Stomach (tissue), 9 donors: Measurements from ENCODE around the gene PSME3IP1. TPM values are rescaled to one million over a fixed set of nuclear protein-coding genes. Genes with fewer than 3 reads are reported as not detected.

ENCODE experiments used
- DNase-seq, 2 donors: peaks; one replicate each; pipeline versions ENCODE4 v3.0.0 to v3.0.0-alpha.2; 2013 to 2019
- H3K27ac ChIP-seq, 5 donors: fragments of 200-600 bp in 4 of 5; sonication (generic) in 4 of 5; one replicate each; pipeline ENCODE4 v1.5.1; 2013 to 2019; ENCODE audit warnings: mild to moderate bottlenecking in 1 of 5, moderate library complexity in 1 of 5
- H3K27me3 ChIP-seq, 3 donors: fragments of 200-600 bp; sonication (generic); one replicate each; pipeline ENCODE4 v1.5.1; 2017 to 2019; ENCODE audit warnings: mixed run types in 1 of 3
- H3K36me3 ChIP-seq, 4 donors: fragments of 200-600 bp; sonication (generic); 1 replicate in 3 of 4; 2 replicates in 1 of 4; pipeline ENCODE4 v1.5.1; 2016 to 2019
- H3K4me1 ChIP-seq, 4 donors: fragments of 200-600 bp; sonication (generic); one replicate each; pipeline ENCODE4 v1.5.1; 2016 to 2019
- H3K4me3 ChIP-seq, 4 donors: fragments of 200-600 bp; sonication (generic) in 3 of 4; one replicate each; pipeline ENCODE4 v1.5.1; 2016 to 2019; ENCODE audit warnings: mild to moderate bottlenecking in 1 of 4
- H3K9me3 ChIP-seq, 4 donors: fragments of 200-600 bp; sonication (generic); one replicate each; pipeline ENCODE4 v1.5.1; 2016 to 2019
- EP300 ChIP-seq: sonication (generic); formaldehyde crosslinking; IDR thresholded peaks from one replicate; pipeline ENCODE4 v1.6.1; 2017; ENCODE audit warnings: antibody characterized with exemption
- POLR2A ChIP-seq, 4 donors: fragments of 450-650 bp; IDR thresholded peaks; one replicate each; pipeline ENCODE4 v1.6.1; 2016; ENCODE audit warnings: antibody characterized with exemption in 4 of 4, control low read depth in 2 of 4, mild to moderate bottlenecking in 1 of 4, moderate library complexity in 1 of 4
- POLR2AphosphoS5 ChIP-seq, 3 donors: sonication (generic); formaldehyde crosslinking; IDR thresholded peaks; one replicate each; pipeline ENCODE4 v1.6.1; 2016; ENCODE audit warnings: antibody characterized with exemption in 3 of 3
- whole genome bisulfite sequencing, 5 donors: extraction: QIAGEN DNeasy Blood & Tissue Kit in 3 of 5; methylation state at CpG; one replicate each; pipeline versions ENCODE4 v1.1.5 to v1.1.7; 2013 to 2018; 5-methylcytosine and 5-hydroxymethylcytosine counted together
- intact Hi-C: fragments of 100-400 bp; cut with DNase I; formaldehyde crosslinking; loops from one replicate; pipeline ENCODE4 v1.15.1; 2023; ENCODE audit warnings: low total_unique reads
- polyA plus RNA-seq, 3 donors: library from polyadenylated mRNA; stranded (reverse); fragments of 200-250 nt; gene quantifications; one replicate each; pipeline ENCODE4 v1.2.3, GENCODE V29; 2013
- total RNA-seq, 5 donors: library from RNA; depleted of rRNA; stranded (reverse); fragments of >200 nt; gene quantifications; one replicate each; pipeline versions ENCODE4 v1.1.0 to v1.2.3, GENCODE V29; 2014 to 2016
- TF ChIP-seq, protein P1 (sequence below), 7 experiments: fragments of 450-650 bp in 4 of 7; fragments of 200-600 bp in 3 of 7; sonication (generic) in 3 of 7; IDR thresholded peaks; one replicate each; pipeline ENCODE4 v1.5.1; 2016 to 2019; ENCODE audit warnings: antibody characterized with exemption in 7 of 7, control low read depth in 2 of 7, mild to moderate bottlenecking in 1 of 7
- donor health status: healthy with polysubstance abuse.
- donor health status: Bipolar disorder and iron deficiency.
- donor health status: healthy.

The PSME3IP1 gene
- total and polyA plus RNA-seq, 8 donors, result 37.4 to 104 (median 63.4) TPM

DNA sequence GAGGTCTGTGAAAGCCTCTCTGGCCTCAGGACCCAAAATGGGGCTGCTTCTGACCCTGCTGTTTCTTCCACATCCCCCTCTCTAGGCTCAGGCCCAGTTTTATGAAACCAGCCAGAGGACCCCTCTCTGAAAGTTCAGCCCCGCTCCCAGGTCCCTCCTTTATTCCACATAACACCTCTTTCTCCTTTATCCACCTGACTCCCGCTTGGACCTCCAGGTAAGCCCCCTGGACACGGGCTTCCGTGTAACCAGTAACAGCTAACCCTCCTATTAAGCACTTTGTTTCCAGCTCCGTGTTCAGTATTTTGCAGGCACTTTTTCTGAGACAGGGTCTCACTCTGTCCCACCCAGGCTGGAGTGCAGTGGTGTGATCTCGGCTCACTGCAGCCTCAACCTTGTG lies 37.4 kb downstream of the PSME3IP1 start:
- H3K4me3 ChIP-seq, result no peak overlapping the region
- no peaks in the 10 kb centered on the region for H3K27me3 ChIP-seq
- 93 to 98% (median 97%) methylated on average over 6 of the region's 6 CpGs for WGBS, 5 donors
- DNase-seq, result no peak
- peaks cover 5 to 35% (median 17%) of the 10 kb centered on the region in 4 donors for H3K4me1 ChIP-seq
- intact Hi-C loops, result no loop called here
- H3K36me3 ChIP-seq, result peaks cover 12 to 34% (median 31%) of the 10 kb centered on the region in 4 donors
- no peak for TF ChIP-seq POLR2A (IDR thresholded peaks at IDR 0.05)
- TF ChIP-seq, protein P1, sequence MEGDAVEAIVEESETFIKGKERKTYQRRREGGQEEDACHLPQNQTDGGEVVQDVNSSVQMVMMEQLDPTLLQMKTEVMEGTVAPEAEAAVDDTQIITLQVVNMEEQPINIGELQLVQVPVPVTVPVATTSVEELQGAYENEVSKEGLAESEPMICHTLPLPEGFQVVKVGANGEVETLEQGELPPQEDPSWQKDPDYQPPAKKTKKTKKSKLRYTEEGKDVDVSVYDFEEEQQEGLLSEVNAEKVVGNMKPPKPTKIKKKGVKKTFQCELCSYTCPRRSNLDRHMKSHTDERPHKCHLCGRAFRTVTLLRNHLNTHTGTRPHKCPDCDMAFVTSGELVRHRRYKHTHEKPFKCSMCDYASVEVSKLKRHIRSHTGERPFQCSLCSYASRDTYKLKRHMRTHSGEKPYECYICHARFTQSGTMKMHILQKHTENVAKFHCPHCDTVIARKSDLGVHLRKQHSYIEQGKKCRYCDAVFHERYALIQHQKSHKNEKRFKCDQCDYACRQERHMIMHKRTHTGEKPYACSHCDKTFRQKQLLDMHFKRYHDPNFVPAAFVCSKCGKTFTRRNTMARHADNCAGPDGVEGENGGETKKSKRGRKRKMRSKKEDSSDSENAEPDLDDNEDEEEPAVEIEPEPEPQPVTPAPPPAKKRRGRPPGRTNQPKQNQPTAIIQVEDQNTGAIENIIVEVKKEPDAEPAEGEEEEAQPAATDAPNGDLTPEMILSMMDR (IDR thresholded peaks at IDR 0.05), result no peak
- TF ChIP-seq EP300, result no peak
- TF ChIP-seq POLR2AphosphoS5 (IDR thresholded peaks at IDR 0.05), result no peak
- H3K9me3 ChIP-seq, result no peaks in the 10 kb centered on the region
- peak overlapping the region in 2 of 5 donors; percentile 26 to 39 for H3K27ac ChIP-seq

DNA sequence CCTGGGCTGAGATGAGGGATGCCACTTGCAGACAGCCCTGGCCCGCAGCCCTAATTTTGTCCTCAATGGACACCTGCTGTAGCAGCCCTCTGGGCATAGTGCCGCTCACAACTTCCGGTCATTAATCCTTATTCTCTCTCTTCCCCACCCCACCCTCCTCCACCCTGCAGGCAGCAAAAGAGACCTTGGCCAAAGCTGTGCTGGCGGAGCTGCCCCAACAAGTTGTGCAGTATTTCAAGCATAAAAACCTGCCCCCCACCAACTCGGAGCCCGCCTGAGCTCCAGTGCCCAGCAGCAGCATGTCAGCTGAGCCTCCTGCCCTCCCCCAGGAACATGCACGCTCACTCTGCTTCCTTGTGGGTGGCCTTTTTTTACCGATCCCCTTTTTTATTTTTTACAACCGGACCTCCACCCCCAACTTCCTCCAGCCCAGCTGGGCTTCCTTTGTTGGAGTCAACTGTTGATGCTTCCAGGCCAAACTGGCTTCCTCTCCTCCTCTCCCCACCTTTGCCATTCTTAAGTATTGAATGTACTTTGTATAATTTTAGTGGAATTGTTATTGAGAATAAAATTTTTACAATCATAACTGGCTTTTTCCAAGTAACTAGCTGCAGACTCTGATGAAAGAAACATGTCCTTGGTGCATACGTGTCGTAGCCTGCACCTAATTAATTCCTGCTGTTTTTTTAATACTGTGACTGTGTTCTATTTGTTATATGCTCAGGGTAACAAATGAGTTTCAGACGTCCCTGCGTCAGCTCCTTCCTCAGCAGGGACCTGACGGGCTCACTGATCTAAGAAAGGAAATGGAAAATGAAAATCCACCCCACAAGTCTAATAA lies 38.2 kb downstream of the PSME3IP1 start:
- TF ChIP-seq POLR2AphosphoS5 (IDR thresholded peaks at IDR 0.05) (no peak), POLR2A (IDR thresholded peaks at IDR 0.05) (no peak), EP300 (no peak)
- TF ChIP-seq, protein P1 (IDR thresholded peaks at IDR 0.05), result no peak
- Histone ChIP-seq H3K4me3 (no peak overlapping the region), H3K27ac (peak overlapping the region in 2 of 5 donors; percentile 26 to 39), H3K9me3 (no peaks in the 10 kb centered on the region), H3K36me3 (peaks cover 3 to 25% (median 22%) of the 10 kb centered on the region in 4 donors), H3K27me3 (no peaks in the 10 kb centered on the region), H3K4me1 (peaks cover 5 to 44% (median 20%) of the 10 kb centered on the region in 4 donors)
- WGBS, 5 donors, result 38 to 60% (median 49%) methylated on average over 13 to 14 of the region's 14 CpGs
- intact Hi-C loops, result no loop called here
- peak in 1 of 2 donors; percentile 54 for DNase-seq

DNA sequence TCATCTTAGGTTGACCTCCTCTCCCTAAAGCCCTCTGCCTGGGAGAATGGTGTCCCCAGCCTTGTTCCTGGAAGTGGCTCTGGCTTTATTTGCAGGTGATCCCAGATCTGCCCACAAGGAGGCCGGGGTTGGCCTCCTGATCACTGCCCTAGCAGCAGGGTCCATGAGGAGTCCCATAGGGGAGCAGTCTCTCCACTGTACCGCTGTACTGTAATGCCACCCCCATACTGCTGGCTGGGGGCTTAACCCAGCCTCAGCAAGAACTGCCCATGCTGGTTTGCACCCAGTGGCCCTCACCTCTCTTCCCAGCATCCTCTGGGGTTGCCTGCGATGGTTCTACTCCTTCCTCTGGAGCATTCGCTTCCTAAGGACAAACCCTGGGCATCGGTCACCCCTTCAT lies 39.1 kb downstream of the PSME3IP1 start:
- intact Hi-C loops, result no loop called here
- Histone ChIP-seq H3K9me3 (no peaks in the 10 kb centered on the region), H3K36me3 (peaks cover 0 to 16% (median 14%) of the 10 kb centered on the region in 4 donors), H3K27ac (no peak overlapping the region), H3K4me1 (peaks cover 5 to 52% (median 20%) of the 10 kb centered on the region in 4 donors), H3K4me3 (no peak overlapping the region), H3K27me3 (no peaks in the 10 kb centered on the region)
- WGBS, 5 donors, result 92 to 96% (median 93%) methylated on average over 4 to 5 of the region's 5 CpGs
- TF ChIP-seq POLR2A (IDR thresholded peaks at IDR 0.05) (no peak), EP300 (no peak), POLR2AphosphoS5 (IDR thresholded peaks at IDR 0.05) (no peak)
- TF ChIP-seq, protein P1 (IDR thresholded peaks at IDR 0.05), result no peak
- no peak for DNase-seq

DNA sequence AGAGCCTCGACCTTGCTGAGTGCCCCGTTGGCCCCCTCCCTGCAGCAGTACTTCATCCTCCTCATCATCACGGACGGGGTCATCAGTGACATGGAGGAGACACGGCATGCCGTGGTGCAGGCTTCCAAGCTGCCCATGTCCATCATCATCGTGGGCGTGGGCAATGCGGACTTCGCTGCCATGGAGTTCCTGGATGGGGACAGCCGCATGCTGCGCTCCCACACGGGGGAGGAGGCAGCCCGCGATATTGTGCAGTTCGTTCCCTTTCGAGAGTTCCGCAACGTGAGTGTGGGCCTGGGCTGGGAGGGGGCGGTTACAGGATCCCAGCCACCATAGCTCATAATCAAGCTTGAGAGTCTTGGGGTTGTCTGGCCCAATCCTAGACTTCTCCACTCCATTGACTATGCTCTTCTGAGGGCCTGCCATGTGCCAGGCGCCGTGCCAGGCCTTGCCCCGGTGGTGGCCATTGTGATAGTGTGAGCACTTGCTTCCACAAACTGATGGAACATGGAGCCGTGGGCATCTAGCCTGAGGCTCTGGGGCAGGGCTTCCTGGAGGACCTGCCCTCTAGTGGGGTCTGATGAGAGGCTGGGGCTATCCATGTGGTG lies 39.7 kb downstream of the PSME3IP1 start:
- TF ChIP-seq POLR2AphosphoS5 (IDR thresholded peaks at IDR 0.05) (no peak), EP300 (no peak), POLR2A (IDR thresholded peaks at IDR 0.05) (no peak)
- TF ChIP-seq, protein P1 (IDR thresholded peaks at IDR 0.05), result no peak
- Histone ChIP-seq H3K4me3 (no peak overlapping the region), H3K4me1 (peaks cover 5 to 58% (median 21%) of the 10 kb centered on the region in 4 donors), H3K27ac (no peak overlapping the region), H3K36me3 (peaks cover 0 to 14% (median 11%) of the 10 kb centered on the region in 4 donors), H3K9me3 (no peaks in the 10 kb centered on the region), H3K27me3 (no peaks in the 10 kb centered on the region)
- intact Hi-C loops, result no loop called here
- WGBS, 5 donors, result 87 to 92% (median 91%) methylated on average over 24 of the region's 24 CpGs
- no peak for DNase-seq
